CD4-positive, alpha-beta memory T cell (primary cell): Measurements from ENCODE around the gene PIK3R2. TPM values are rescaled to one million over a fixed set of nuclear protein-coding genes. Genes with fewer than 3 reads are reported as not detected.
"Not testable (repeated sequence)": the region's sequence is repeated elsewhere in the genome, so short reads cannot be mapped to it uniquely, and the experiment has no call there.

Experiments used
- CTCF ChIA-PET: fragments of 350-600 bp; sonication (Branson Sonifier 250); formaldehyde crosslinking; loops from one replicate; lab custom pipeline; 2021; ENCODE audit warnings: inconsistent platforms; ENCODE audit not compliant: partially characterized antibody; lab: Charles Lee
- POLR2A ChIA-PET: fragments of 350-600 bp; sonication (Branson Sonifier 250); formaldehyde crosslinking; loops from one replicate; lab custom pipeline; 2021; ENCODE audit not compliant: partially characterized antibody; lab: Charles Lee
- DNase-seq, 5 donors: peaks; one replicate each; pipeline versions ENCODE4 v3.0.0 to v3.0.0-alpha.2; 2020 to 2022; ENCODE audit warnings: mixed read lengths in 1 of 5
- H3K27ac ChIP-seq: one replicate; pipeline ENCODE4 v1.7.0; 2013; ENCODE audit warnings: low read depth, low read length
- H3K27me3 ChIP-seq: 2 replicates; pipeline ENCODE4 v1.7.0; 2013; ENCODE audit warnings: mild to moderate bottlenecking, low read length, moderate library complexity; ENCODE audit not compliant: insufficient read depth
- H3K36me3 ChIP-seq: 2 replicates; pipeline ENCODE4 v1.7.0; 2013; ENCODE audit warnings: mild to moderate bottlenecking, low read length, moderate library complexity; ENCODE audit not compliant: insufficient read depth
- H3K4me1 ChIP-seq: 2 replicates; pipeline ENCODE4 v1.7.0; 2013; ENCODE audit warnings: mild to moderate bottlenecking, low read length, moderate library complexity; ENCODE audit not compliant: insufficient read depth
- H3K4me3 ChIP-seq, 2 donors: one replicate each; pipeline ENCODE4 v1.7.0; 2013; ENCODE audit warnings: low read length in 2 of 2, mild to moderate bottlenecking in 1 of 2
- H3K9me3 ChIP-seq, 2 donors: one replicate each; pipeline ENCODE4 v1.7.0; 2013; ENCODE audit warnings: low read length in 2 of 2, control low read depth in 1 of 2; ENCODE audit not compliant: control insufficient read depth in 1 of 2
- H3K27ac Mint-ChIP-seq, 7 donors: one replicate each; pipeline ENCODE4 v1.8.0; 2020 to 2021; ENCODE audit warnings: mixed read lengths in 7 of 7, mild to moderate bottlenecking in 6 of 7, inconsistent platforms in 3 of 7, moderate library complexity in 3 of 7
- H3K27me3 Mint-ChIP-seq, 2 donors: one replicate each; pipeline ENCODE4 v1.8.0; 2020 to 2021; ENCODE audit warnings: mixed read lengths in 2 of 2
- H3K36me3 Mint-ChIP-seq, 2 donors: one replicate each; pipeline ENCODE4 v1.8.0; 2020 to 2021; ENCODE audit warnings: mixed read lengths in 2 of 2, inconsistent platforms in 1 of 2, mild to moderate bottlenecking in 1 of 2
- H3K4me1 Mint-ChIP-seq, 4 donors: one replicate each; pipeline ENCODE4 v1.8.0; 2020 to 2021; ENCODE audit warnings: mixed read lengths in 4 of 4, mild to moderate bottlenecking in 1 of 4
- H3K4me3 Mint-ChIP-seq, 8 donors: one replicate each; pipeline ENCODE4 v1.8.0; 2020 to 2021; ENCODE audit warnings: mixed read lengths in 8 of 8, mild to moderate bottlenecking in 7 of 8, moderate library complexity in 6 of 8, inconsistent platforms in 3 of 8
- H3K9me3 Mint-ChIP-seq, 8 donors: one replicate each; pipeline ENCODE4 v1.8.0; 2020 to 2021; ENCODE audit warnings: mixed read lengths in 8 of 8, mild to moderate bottlenecking in 5 of 8, inconsistent platforms in 3 of 8, moderate library complexity in 1 of 8
- intact Hi-C: fragments of 100-400 bp; cut with micrococcal nuclease; formaldehyde crosslinking; loops from one replicate; pipeline ENCODE4 v1.15.1; 2023
- polyA plus RNA-seq, 2 donors: library from polyadenylated mRNA; unstranded; fragments of 300-500 nt; fragmentation: Illumina TruSeq; gene quantifications; one replicate each; pipeline ENCODE4 v1.2.3, GENCODE V29; 2021
- total RNA-seq, 2 experiments: library from RNA; stranded (reverse); gene quantifications; one replicate each; pipeline ENCODE4 v1.2.3, GENCODE V29; 2021

PIK3R2 gene
- total and polyA plus RNA-seq, 4 experiments from 2014 or later, result 1.5 to 23.0 (median 12.4) TPM

DNA sequence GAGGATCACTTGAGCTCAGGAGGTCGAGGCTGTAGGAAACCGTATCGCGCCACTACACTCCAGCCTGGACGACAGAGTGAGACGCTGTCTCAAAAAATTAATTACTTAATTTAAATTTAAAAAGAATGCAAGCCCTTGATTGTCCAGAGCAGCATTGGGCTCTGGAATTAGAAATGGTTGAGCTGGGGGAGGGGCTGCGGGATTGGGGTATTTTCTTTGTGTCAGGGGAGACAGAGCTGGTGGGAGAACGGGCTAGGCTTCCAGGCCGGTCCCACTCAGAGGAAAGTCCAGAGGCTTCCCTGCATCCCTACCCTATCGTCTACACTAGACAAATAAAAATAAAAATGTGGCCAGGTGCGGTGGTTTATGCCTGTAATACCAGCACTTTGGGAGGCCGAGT is 53.1 kb downstream of the PIK3R2 start:
- Histone ChIP-seq H3K4me3 (no peak overlapping the region), H3K36me3 (no peaks in the 10 kb centered on the region), H3K4me1 (peaks cover 23% of the 10 kb centered on the region), H3K27ac (no peak overlapping the region), H3K9me3 (no peaks in the 10 kb centered on the region), H3K27me3 (no peaks in the 10 kb centered on the region)
- no peak overlapping the region for H3K4me3 Mint-ChIP-seq
- DNase-seq, result no peak
- H3K9me3 Mint-ChIP-seq, result peaks cover 0 to 1% (median 0%) of the 10 kb centered on the region in 8 donors
- POLR2A ChIA-PET, result interaction anchor here (1.4 to 5.3 kb wide), 6 partner anchors 13 to 116 kb away, joined by 5 to 78 read pairs (median 18); partner anchors contain the start of genes JUND, LSM4 and MPV17L2
- H3K27me3 Mint-ChIP-seq, result peaks cover 3 to 4% of the 10 kb centered on the region in 2 donors
- H3K4me1 Mint-ChIP-seq, result peaks cover 13 to 33% (median 21%) of the 10 kb centered on the region in 4 donors
- intact Hi-C loops, result no loop called here
- peaks cover 0 to 4% of the 10 kb centered on the region in 2 donors for H3K36me3 Mint-ChIP-seq
- H3K27ac Mint-ChIP-seq, result no peak overlapping the region
- CTCF ChIA-PET, result interaction anchor here (1.6 to 10.7 kb wide), 7 partner anchors 14 to 205 kb away, joined by 4 to 150 read pairs (median 13); partner anchors contain the start of gene MPV17L2

DNA sequence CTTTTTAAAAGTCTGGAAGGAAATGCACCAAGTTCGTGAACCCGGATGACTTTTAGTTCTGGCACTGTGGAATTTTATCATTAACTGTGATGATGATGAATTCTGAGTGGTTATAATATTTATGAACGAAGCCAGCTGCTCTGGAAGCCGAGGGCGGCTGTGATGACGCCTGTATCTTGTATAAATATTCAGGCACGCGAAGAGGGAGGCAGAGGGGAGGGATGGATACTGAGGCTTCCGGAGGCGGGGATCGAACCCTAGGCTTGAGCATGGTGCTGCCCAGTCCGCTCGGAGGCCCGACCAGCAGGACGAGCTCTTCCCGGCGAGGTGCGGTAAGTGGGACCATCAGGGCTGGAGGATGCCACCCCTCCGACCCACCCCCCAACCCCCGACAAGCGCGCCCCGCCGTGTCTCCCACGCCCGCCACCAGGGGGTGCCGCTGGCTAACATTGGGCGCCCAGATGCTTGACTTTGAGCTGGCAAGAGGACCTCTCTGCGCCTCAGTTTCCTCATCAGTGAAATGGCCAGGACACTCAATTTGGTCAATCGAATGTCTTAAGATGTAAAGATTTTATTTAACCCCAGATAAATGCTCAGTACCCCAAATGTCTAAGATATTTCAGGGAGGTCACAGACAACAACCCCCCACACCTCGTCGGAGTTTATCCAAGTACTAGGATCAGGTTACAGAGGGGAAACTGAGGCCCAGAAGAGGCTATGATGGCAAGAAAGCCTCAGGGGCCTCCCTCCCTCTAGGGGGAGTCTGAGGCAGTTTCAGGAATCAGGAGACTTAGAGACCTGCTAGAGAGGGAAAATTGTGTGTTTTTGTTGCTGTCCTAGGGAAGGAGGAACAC is 55.4 kb downstream of the PIK3R2 start:
- intact Hi-C loops, result loop anchor here (1.0 kb wide), 1 partner anchor 44 kb away; no protein-coding TSS in a partner anchor
- peaks cover 4 to 20% (median 8%) of the 10 kb centered on the region in 4 donors for H3K4me1 Mint-ChIP-seq
- no peak overlapping the region for H3K4me3 Mint-ChIP-seq
- DNase-seq, result peak in 4 of 5 donors; percentile 34 to 53 (median 40)
- Histone ChIP-seq H3K4me3 (no peak overlapping the region), H3K4me1 (peaks cover 13% of the 10 kb centered on the region), H3K9me3 (no peaks in the 10 kb centered on the region), H3K27me3 (no peaks in the 10 kb centered on the region), H3K36me3 (no peaks in the 10 kb centered on the region), H3K27ac (no peak overlapping the region)
- peaks cover 4 to 6% of the 10 kb centered on the region in 2 donors for H3K27me3 Mint-ChIP-seq
- ChIA-PET POLR2A (interaction anchor here (0.5 to 1.1 kb wide), 4 partner anchors 43 to 1657 kb away, joined by 3 to 4 read pairs (median 4); partner anchors contain the start of gene ZNF253), CTCF (interaction anchor here (0.5 to 10.7 kb wide), 13 partner anchors 11 to 210 kb away, joined by 3 to 150 read pairs (median 5); partner anchors contain the start of gene SSBP4)
- H3K27ac Mint-ChIP-seq, result peak overlapping the region in 2 of 7 donors; percentile 46 to 65
- H3K36me3 Mint-ChIP-seq, result peaks cover 0 to 4% of the 10 kb centered on the region in 2 donors
- H3K9me3 Mint-ChIP-seq, result peaks cover 0 to 1% (median 0%) of the 10 kb centered on the region in 8 donors

- H3K9me3 Mint-ChIP-seq, H3K27me3 ChIP-seq, H3K4me1 ChIP-seq, H3K27ac Mint-ChIP-seq, H3K27ac ChIP-seq, H3K9me3 ChIP-seq, H3K36me3 ChIP-seq, H3K4me3 Mint-ChIP-seq, H3K4me3 ChIP-seq, H3K4me1 Mint-ChIP-seq, H3K36me3 Mint-ChIP-seq, intact Hi-C loops, H3K27me3 Mint-ChIP-seq, DNase-seq: not testable (repeated sequence)
- ChIA-PET POLR2A (interaction anchor here (0.6 kb wide), 1 partner anchor 121 kb away, joined by 4 read pairs; no protein-coding TSS in a partner anchor), CTCF (interaction anchor here (0.7 to 10.7 kb wide), 8 partner anchors 9 to 204 kb away, joined by 3 to 150 read pairs (median 5); a partner anchor contains a TSS)
These were observed 56.9 kb downstream of the PIK3R2 start for GRCh38 chr19:18209912-18210311.

- no peaks in the 10 kb centered on the region for H3K36me3 ChIP-seq
- no peak overlapping the region for H3K4me3 ChIP-seq
- H3K27me3 ChIP-seq, result no peaks in the 10 kb centered on the region
- Mint-ChIP-seq H3K27me3 (peaks cover 4 to 6% of the 10 kb centered on the region in 2 donors), H3K27ac (no peak overlapping the region), H3K4me3 (no peak overlapping the region), H3K36me3 (no peaks in the 10 kb centered on the region), H3K4me1 (no peaks in the 10 kb centered on the region), H3K9me3 (peaks cover 0 to 1% (median 0%) of the 10 kb centered on the region in 8 donors)
- no peaks in the 10 kb centered on the region for H3K4me1 ChIP-seq
- H3K27ac ChIP-seq, result no peak overlapping the region
- intact Hi-C loops, result no loop called here
- ChIA-PET CTCF (interaction anchor here (2.0 kb wide), 1 partner anchor 40 kb away, joined by 5 read pairs; no protein-coding TSS in a partner anchor), POLR2A (interaction anchor here (0.6 kb wide), 1 partner anchor 123 kb away, joined by 3 read pairs; no protein-coding TSS in a partner anchor)
- DNase-seq, result no peak
- no peaks in the 10 kb centered on the region for H3K9me3 ChIP-seq
These were observed 58.7 kb downstream of the PIK3R2 start for GRCh38 chr19:18211683-18212082.

- Histone ChIP-seq H3K27me3 (no peaks in the 10 kb centered on the region), H3K4me1 (no peaks in the 10 kb centered on the region), H3K36me3 (no peaks in the 10 kb centered on the region), H3K4me3 (no peak overlapping the region), H3K27ac (no peak overlapping the region), H3K9me3 (no peaks in the 10 kb centered on the region)
- H3K4me3 Mint-ChIP-seq, result no peak overlapping the region
- POLR2A ChIA-PET, result no interaction called here
- peaks cover 0 to 3% (median 2%) of the 10 kb centered on the region in 4 donors for H3K4me1 Mint-ChIP-seq
- H3K27ac Mint-ChIP-seq, result peak overlapping the region in 2 of 7 donors; percentile 29 to 57
- intact Hi-C loops, result no loop called here
- no peak for DNase-seq
- peaks cover 4 to 9% of the 10 kb centered on the region in 2 donors for H3K27me3 Mint-ChIP-seq
- CTCF ChIA-PET, result interaction anchor here (1.1 kb wide), 1 partner anchor 39 kb away, joined by 3 read pairs; no protein-coding TSS in a partner anchor
- no peaks in the 10 kb centered on the region for H3K36me3 Mint-ChIP-seq
- peaks cover 0 to under 1% (median 0%) of the 10 kb centered on the region in 8 donors for H3K9me3 Mint-ChIP-seq
These were observed 61.9 kb downstream of the PIK3R2 start for GRCh38 chr19:18214779-18215433.

- no peaks in the 10 kb centered on the region for H3K27me3 ChIP-seq
- H3K27ac Mint-ChIP-seq, result no peak overlapping the region
- intact Hi-C loops, result no loop called here
- H3K27ac ChIP-seq, result no peak overlapping the region
- POLR2A ChIA-PET, result no interaction called here
- CTCF ChIA-PET, result interaction anchor here (1.4 kb wide), 1 partner anchor 38 kb away, joined by 4 read pairs; a partner anchor contains a TSS
- no peaks in the 10 kb centered on the region for H3K36me3 ChIP-seq
- no peaks in the 10 kb centered on the region for H3K36me3 Mint-ChIP-seq
- peaks cover 3 to 5% (median 4%) of the 10 kb centered on the region in 4 donors for H3K4me1 Mint-ChIP-seq
- H3K4me1 ChIP-seq, result no peaks in the 10 kb centered on the region
- H3K9me3 Mint-ChIP-seq, result peaks cover 0 to 1% (median 0%) of the 10 kb centered on the region in 8 donors
- peaks cover 10 to 13% of the 10 kb centered on the region in 2 donors for H3K27me3 Mint-ChIP-seq
- no peak for DNase-seq
- H3K9me3 ChIP-seq, result no peaks in the 10 kb centered on the region
- H3K4me3 ChIP-seq, result no peak overlapping the region
- H3K4me3 Mint-ChIP-seq, result no peak overlapping the region
These were observed 63.8 kb downstream of the PIK3R2 start for GRCh38 chr19:18216789-18217188.
